Stimulated activated CD8-positive, alpha-beta memory T cell treated with anti-CD3 and anti-CD28 coated beads, Interleukin-4, amount 100 ng/mL, for 4 hours (primary cell): ENCODE measurements around the gene PACRGL.

Experiments
- DNase-seq, 2 donors: peaks; one replicate each; pipeline ENCODE4 v3.0.0-alpha.2; 2020; ENCODE audit warnings: low read depth in 2 of 2, low spot score in 1 of 2

PACRGL gene

DNA sequence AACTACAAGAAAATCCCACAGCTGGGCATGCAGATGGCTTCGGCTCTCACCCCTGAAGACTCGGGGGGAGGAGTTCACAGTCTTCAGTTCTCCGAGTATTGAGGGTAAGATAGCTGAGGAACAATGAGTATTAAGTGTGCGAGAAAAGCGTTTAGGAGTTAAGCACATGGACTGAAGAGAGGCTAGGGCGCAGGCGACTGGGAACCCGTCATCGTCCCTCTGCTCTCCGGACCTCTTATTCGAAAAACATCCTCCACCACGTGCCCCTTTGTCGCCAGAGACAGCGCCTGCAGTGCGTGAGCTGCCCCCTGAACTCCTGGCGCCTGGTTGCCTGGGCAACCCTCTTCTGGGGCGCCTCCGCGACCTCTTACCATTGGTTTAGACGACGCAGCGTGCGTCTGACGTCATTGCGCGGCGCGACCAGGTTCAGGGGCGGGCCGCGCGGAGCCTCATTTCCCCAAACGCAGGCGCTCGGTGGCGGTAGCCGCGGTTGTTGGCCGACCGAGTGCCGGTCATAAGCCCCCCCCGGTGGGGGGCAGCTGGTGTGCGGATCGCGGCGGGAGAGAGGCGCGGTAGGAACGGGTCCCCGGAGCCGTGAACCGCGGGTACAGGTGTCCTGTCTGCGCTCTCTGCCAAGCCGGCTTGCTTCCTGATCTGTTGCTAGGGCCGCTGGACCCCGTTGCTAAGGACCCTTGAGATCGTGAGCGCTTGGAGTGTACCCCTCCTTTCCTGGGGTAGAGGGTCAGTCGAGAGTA, at the start of gene PACRGL:
PACRGL (plus strand) TSS at position 452 of the 755 bp plus-strand sequence. CDS start 4,024 bp downstream, outside the sequence.
- peak; percentile 81 to 87 for DNase-seq

DNA sequence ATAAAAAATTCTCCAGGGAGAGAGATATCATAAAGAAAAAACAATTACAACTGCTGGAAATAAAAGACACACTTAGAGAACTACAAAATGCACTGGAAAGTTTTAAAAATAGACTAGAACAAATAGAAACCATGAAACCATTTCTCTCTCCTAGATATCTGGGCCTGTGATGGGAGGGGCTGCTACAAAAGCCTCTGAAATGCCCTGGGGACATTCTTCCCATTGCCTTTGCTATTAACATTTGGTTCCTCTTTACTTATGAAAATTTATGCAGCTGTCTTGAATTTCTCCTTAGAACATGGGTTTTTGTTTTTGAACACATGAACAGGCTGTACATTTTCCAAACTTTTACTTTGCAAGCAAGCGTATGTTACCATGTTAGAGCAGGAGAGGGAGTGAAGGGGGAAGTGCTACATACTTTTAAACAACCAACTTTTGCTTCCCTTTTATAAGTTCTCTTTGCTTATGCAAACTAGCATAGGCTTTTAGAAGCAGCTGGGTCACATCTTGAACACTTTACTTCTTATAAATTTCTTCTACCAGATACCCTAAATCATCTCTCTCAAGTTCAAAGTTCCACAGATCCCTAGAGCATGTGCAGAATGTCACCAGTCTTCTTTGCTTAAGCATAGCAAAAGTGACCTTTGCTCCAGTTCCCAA, 47.9 kb upstream of the PACRGL start:
- DNase-seq = no peak

GRCh38 chr4:20658456-20658855, 41.8 kb upstream of the PACRGL start:
- no peak for DNase-seq

DNA sequence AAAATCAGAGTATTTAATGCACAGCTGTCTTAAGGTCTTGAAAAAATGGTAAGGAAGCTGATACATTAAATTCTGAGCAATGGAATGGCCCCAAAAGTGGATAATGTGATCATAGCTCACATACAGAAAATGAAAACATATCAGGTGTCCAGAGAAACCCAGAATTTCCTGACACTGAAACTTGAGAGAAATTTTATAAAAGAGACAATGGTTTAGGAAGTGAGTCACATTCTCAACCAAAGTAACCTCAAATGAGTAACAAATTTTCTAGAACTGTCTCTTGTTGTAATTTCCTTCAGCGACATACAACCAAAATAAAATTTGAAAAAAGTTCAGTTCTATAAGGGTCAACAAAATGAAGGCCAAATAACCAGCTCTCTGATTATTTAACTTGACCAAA, 37.4 kb upstream of the PACRGL start:
- no peak for DNase-seq

- DNase-seq = no peak
Observed at GRCh38 chr4:20666012-20666860, 34.0 kb upstream of the PACRGL start.

DNA sequence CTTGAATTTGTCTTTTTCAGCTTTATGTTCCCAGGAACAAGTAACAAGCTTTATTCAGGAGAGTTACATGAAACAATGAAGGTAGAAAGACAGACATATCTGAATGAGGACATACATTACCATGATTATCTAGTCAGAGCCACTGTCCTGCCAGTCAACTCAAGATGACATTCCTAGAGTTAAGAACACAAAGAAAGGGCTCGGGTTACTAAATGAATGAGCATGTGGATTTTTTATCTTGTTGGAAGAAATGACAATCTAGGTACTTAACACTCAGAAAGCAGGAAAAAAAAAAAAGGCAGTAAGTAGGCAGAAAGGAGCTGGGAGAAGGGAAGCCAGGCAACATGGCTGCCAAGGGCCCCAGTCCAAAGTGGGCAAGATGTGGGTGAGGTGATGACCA, 28.0 kb upstream of the PACRGL start:
- no peak for DNase-seq

DNA sequence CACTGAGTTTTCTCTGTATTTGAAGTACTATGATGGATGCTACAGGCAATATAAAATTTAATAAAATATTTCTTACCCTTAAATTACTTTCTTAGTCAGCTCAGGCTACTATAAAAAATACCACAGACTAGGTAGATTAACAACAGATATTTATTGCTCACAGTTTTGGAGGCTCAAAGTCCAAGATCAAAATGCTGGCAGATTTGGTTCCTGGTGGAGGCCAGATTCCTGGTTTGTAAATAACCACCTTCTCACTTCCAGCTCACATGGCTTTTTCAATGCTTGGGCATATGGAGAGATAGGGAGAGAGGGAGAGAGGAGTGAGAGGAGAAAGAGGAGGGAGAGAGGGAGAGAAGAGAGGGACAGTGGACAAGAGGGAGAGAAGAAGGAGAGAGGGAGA, 24.5 kb upstream of the PACRGL start:
- no peak for DNase-seq

DNA sequence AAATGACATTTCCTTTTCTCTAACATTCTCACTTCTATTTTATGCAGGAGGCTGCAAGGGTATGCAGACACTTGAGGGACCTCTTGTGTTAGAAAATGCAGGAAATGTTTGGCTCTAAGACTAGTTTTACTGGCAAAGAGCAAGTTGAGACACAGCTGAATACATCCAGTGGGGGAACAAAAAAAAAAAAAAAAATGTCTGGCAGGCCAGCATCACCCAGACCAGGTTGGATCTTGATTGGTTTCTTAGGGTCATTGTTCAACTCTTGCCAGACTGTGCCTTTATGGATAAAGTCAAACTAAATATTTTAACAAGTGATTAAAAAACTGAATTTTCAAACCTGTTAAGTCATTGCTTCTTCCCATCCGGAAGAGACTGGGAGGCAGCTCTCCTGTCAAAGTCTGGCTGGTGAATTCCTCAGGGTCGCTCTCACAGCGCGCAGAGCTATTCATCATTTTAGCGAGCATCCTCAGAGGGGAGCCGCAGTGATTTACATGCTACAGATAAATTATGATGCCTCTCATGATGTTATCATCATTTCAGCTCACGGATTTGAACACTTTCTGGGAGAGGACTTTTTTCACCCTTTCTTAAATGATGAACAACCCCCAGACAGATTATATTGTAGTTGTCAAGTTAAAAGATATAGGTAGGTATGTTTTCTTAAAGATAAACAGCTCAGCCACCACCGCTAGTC, 23.6 kb upstream of the PACRGL start:
- DNase-seq = no peak

DNA sequence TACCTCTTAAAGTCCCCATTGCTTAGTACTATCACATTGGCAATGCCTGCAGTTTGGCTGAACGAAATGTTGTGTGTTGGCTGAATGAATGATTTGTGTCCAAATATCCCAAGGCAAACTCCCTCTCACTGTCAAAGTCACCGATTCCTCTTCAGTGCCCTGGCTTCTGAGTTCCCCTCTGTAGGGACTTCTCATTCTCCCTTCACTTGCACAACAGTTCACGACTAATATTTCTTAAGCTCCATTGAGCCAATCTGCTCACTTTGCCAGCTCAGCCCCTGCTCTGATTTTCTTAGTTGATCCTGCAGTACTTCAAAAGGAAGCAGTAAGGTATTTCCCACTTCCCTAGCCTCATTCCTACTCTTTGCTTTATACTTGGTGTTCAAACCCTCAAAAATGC, 21.9 kb upstream of the PACRGL start:
- DNase-seq = no peak

GRCh38 chr4:20679951-20680350, 20.3 kb upstream of the PACRGL start:
- no peak for DNase-seq

DNA sequence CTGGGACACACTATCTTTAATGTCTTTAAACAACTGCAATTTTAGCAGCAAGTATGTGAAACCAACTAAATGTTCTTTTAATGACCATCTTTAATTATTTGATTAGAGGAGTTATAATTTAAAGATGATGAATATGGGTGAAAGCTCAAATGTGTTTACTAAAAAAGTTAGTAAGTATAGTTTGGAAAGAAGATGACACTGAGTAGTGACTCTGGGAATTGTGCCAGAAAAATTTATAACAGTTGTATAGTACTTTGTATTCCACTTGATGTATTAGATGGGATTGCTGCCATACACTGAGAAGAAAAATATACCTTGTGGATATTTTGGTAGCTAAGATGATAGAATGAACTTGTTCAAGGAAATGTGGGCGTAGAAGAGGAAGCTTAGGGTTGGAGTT, 19.5 kb upstream of the PACRGL start:
- DNase-seq = no peak

DNA sequence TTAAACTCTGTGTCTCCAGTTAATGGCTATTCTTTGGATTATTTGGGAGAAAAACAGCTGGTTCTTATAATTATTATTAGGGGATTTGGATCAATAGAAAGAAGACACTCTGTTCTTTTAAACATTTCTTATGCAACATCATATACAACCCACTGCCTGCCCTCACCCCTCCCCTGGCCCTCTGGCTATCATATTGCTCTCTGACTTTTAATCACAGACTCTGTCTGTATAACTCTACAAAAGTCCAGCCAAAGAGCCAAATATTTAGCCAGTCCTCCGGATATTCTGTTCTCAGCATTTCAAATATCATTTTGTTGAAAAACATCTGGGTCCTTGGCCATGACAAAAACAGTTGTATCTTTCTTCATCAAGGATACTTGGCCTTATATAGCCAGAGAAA, 19.0 kb upstream of the PACRGL start:
- no peak for DNase-seq

GRCh38 chr4:20682853-20683252, 17.4 kb upstream of the PACRGL start:
- no peak for DNase-seq

DNA sequence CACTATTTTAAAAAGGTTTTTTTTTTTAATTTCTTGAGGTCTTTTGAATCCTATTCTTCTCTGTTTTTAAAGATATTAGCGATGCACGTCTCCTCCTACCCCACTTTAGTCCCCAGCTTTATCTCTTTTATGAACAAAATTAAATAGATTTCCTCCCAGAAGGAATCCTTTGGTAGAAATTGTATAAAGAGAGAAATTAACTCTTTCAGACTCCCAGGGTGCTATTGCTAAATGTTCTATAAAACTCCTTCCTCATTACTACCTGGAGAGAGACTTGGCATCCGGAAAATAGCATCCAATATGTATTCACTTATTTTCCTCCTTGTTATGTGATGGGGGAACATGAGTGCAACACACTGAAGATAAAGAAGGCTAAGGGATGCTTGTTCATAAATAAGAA, 16.5 kb upstream of the PACRGL start:
- DNase-seq = no peak

DNA sequence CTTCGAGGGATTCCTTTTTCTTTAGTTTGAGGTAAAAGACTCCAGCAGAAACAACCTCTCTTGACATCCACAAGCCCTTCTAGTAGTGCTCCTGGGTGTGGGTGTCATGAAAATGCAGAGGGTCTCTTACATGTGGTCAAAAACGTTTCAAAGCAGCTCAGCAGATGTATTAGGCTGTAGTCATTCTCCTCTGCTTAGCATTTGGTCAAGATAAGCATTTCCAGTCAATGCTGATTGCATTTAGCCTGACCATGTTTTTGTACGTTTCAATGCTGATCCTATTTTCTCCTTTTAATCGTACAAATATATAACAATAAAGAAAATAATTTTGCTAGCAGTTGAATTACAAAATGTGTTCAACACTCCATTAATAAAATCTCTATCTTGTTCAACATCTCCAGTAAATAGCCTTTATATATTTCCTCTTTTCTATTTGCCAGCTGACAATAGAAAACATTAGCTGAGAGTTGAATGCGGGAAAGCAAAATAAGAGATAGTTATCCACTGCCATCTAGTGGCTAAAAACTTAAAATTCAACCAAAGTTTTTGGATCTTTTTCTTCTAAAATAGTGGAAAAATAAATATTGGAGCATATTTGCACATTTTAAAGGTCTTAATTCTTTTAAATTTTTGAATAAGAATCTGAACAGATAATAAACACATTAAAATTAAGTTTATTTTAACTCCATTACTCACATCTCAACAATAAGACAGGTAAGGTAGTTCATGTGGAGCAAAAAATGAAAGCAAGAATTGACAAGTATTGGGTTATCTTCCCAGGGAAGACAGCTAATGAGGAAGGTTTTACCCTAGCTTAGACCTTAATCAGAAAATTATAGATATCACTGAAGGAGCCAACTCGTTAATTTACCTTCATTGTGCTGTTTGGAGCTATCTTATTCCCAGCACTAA, 15.2 kb upstream of the PACRGL start:
- DNase-seq = no peak

DNA sequence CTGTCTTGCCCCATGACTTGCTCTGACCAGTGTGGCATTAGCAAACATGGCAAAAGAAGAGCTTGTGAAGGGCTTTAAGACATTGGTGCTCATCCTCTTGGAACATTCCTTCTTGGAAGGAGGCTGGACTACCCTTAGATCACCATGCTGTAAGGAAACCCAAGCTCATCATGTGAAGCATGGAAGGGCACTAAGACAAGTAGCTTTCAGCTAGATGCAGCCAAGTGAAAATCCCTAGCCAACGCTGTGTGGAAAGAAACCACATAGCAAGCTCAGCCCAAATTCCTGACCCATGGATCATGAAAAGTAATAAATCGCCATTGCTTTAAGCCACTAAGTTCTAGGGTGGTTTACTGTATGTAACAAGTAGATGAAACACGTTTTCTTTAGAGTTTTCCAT, 12.4 kb upstream of the PACRGL start:
- no peak for DNase-seq

DNA sequence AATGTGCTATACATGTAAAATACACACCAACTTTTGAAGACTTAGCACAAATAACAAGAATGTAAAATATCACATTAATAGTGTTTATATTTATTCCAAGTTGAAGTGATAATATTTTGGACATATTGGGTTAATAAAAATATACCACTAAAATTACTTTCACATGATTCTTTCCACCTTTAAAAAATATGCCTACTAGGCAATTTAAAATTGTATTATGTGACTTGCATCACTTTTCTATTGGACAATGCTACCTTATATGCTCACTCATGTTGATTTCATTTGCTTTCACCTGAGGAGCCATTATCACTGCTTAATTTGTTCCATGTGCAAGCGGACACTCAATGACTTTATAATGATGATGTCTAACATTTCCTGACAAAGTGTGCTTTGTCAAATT, 3.4 kb upstream of the PACRGL start:
- no peak for DNase-seq

DNA sequence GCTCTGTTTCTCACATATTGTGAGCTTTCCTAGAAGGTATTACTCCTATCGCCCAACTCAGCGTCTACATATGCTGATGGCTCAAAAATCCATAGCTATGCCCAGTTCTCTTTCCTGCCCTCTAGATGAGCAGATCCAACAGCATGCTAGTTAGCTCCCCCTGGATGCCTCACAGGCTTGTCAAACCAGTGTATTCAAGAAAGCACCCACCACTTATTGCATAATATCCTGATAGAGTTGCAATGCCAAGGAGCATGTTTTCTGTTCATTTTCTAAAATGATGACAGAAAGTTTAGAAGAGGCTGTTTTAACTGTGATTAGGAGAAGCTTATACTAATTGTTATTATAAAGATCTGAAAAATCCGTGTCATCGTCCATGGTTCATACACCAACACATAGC, 1.9 kb upstream of the PACRGL start:
- no peak for DNase-seq

DNA sequence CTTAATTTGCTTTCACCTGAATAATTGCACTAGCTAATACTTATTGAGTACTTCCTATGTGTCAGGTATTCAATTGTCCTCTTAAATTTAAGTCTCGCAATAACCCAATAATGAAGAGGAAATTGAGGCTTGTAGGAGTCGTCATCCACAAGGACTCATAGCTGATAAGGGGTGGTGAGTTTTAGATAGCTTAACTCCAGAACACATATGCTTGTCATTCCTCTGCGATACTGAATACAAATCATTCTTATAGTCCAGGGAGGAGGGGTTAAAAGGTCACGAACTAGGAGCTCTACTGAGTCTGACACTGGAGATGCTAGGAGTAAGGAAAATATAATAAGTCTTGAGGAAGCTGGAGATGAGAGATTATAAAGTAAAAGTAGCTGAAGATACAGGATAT, 1.4 kb upstream of the PACRGL start:
- no peak for DNase-seq

- no peak for DNase-seq
Observed at GRCh38 chr4:20711335-20711734, 11.1 kb downstream of the PACRGL start.
